ENCODE data around the gene OSM.

GRCh38 chr22:30286331-30286730, 19.7 kb upstream of the OSM start:
- TF ChIP-seq FOXK2 (IDR thresholded peaks at IDR 0.05): no peak
- no peak for TF ChIP-seq FOXA1 (IDR thresholded peaks at IDR 0.05)
- no peak for TF ChIP-seq FOXM1 (IDR thresholded peaks at IDR 0.05; ENCODE audit: borderline replicate concordance)
- no peak for TF ChIP-seq SP1 (IDR thresholded peaks at IDR 0.05)
- TF ChIP-seq CTBP1 (IDR thresholded peaks at IDR 0.05; ENCODE audit: borderline replicate concordance): no peak
- no peak for TF ChIP-seq ARNT (IDR thresholded peaks at IDR 0.05)

Measured in HEK293T (cell line).